Measurements from ENCODE around the gene SIVA1.

Gene SIVA1

DNA sequence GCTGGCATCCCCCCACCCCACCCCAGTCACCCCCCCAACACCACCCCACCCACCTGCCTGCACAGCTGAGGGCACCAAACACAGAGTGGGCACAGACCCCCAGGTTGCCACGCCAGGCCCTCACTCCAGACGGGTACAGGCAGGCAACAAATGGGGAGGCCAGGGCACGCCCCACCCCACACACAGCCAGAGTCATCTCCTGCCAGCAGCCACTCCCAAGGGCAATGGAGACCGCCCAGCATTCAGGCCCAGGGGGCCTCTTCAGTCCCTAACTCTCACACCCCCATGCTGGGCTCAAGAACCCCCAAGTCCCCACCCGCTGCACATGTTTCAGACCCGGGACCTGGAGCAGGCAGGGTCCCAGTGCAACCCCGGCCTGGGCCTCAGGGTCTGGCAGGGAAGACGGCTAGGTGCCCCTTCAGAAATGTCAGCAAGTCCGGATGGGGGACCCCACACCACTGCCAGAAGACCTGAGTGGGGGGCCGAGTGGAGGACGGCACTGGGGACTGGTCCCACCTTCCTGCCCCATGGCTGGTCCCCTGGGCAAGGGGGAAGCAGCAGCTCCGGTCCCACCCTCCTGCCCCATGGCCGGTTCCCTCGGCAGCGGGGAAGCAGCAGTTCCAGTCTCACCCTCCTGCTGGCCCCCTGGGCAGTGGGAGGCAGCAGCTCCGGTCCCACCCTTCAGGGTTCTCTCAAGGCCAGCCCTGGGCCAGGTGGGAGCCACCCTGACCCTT lies 30.7 kb downstream of the SIVA1 start:
- Mint-ChIP-seq H3K9me3 (no peaks in the 10 kb centered on the region), H3K4me1 (ENCODE audit: low read depth) (peaks cover 16% of the 10 kb centered on the region)

DNA sequence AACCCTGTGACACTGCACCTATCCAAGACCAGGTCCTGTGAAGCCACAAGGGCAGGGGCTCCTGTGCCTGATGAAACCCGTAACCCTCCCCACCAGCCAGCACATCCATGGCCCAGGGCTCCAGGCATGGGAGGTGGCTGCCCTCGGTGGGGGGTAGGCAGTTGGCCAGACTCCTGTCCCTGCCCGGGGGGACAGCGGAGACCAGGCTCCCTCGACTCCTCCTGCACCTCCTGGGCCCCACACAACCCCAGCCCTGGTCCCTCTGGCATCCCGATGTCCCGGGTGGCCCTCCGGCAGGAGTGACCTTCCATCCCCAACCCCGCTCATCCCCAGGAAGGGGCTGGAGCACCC lies 31.2 kb downstream of the SIVA1 start:
- Mint-ChIP-seq H3K27me3 (no peaks in the 10 kb centered on the region), H3K4me3 (no peak overlapping the region), H3K27ac (no peak overlapping the region), H3K36me3 (ENCODE audit: low read depth) (peaks cover 28% of the 10 kb centered on the region), H3K9me3 (no peaks in the 10 kb centered on the region), H3K4me1 (ENCODE audit: low read depth) (peaks cover 16% of the 10 kb centered on the region)
- no peak for DNase-seq

More for the DNA sequence above, 30.7 kb downstream of the SIVA1 start:
- no peak for DNase-seq
- H3K27me3 Mint-ChIP-seq = no peaks in the 10 kb centered on the region
- H3K27ac Mint-ChIP-seq = no peak overlapping the region
- peaks cover 22% of the 10 kb centered on the region for H3K36me3 Mint-ChIP-seq (ENCODE audit: low read depth)
- no peak overlapping the region for H3K4me3 Mint-ChIP-seq

DNA sequence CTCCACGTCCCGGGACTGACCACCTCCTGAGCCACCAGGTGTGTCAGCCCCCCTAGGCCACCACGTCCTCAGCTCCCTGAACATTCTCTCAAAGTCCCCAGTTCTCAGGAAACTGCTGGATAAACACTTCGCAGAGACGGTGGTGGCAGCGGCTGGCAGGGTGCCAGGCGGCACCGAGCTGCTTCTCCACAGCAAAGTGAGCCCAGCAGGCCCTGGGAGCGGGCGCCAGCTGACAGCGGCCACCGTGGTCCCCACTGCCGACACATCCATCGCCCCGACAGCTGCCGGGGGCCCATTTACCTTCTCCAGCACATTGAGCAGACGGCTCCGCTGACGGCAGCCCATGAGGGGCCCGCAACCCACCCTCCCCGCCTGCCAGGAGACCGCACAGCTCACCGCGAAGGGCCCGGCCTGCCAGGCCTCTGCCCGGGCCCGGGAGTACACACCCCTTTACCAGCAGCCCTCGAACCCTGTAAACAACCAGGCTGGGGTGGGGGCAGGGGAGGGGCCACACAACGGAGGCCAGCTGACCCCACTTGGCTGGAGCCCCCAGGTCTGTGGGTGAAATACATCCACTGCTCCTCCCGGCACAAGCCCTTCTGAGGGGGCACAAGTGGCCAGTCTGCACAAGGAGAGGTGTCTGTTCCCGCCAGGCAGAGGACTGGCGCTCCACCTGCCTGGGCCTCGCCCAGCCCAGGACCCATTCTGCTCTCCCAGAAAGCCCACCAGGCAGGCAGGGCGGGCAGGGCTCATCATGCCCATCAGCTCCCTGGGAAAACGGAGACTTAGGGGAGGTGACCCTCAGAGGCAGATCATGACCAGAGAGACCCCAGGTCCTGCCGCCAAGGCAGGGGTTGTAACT lies 32.1 kb downstream of the SIVA1 start:
- H3K4me1 Mint-ChIP-seq (ENCODE audit: low read depth) = peaks cover 24% of the 10 kb centered on the region
- peaks cover 33% of the 10 kb centered on the region for H3K36me3 Mint-ChIP-seq (ENCODE audit: low read depth)
- H3K27ac Mint-ChIP-seq = peak overlapping the region; percentile 44
- no peak overlapping the region for H3K4me3 Mint-ChIP-seq
- H3K27me3 Mint-ChIP-seq = no peaks in the 10 kb centered on the region
- DNase-seq = no peak
- no peaks in the 10 kb centered on the region for H3K9me3 Mint-ChIP-seq

DNA sequence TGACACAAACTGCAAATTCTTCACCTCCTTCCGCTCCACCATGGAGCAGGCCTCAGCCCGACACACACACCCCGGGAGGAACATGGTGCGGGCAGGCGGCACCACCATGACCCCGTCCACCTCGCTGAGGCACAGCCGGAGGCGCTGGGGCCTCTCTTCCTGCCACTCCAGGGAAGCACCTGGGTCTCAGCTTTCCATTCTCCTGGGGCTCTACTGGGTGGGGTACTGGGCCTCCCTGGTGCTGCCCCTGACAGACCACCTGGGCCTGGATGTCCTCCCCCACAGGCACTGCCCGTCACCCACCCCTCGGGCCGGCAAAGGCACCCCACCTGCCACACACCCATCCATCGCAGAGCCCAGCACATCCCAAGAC lies 32.7 kb downstream of the SIVA1 start:
- Mint-ChIP-seq H3K27ac (peak overlapping the region; percentile 37), H3K36me3 (ENCODE audit: low read depth) (peaks cover 32% of the 10 kb centered on the region), H3K9me3 (no peaks in the 10 kb centered on the region), H3K4me3 (no peak overlapping the region), H3K4me1 (ENCODE audit: low read depth) (peaks cover 24% of the 10 kb centered on the region), H3K27me3 (no peaks in the 10 kb centered on the region)
- no peak for DNase-seq

DNA sequence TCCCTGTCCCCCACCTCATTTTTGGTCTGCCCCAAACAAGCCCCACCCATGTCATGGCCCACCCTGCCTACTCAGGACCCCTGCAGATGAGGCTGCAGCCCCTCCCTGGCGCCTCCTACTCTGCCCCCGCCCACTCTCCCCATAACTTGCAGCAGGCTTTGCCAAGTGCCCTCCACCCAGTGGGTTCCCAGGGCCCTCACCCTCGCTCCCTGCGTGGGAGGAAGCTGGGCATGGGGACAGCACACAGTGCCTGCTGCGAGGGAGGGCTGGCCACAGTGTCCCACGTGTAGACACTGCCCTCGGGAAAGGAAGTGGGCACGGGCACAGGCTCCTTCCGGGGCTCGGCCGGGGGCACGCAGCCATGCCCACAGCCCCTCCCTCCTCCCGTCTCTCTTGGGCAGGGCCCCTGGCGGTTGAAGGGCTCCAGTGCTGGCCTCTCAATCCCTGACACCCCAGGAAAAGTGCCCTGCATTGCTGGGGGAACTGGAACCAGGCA lies 33.2 kb downstream of the SIVA1 start:
- Mint-ChIP-seq H3K4me1 (ENCODE audit: low read depth) (peaks cover 27% of the 10 kb centered on the region), H3K9me3 (no peaks in the 10 kb centered on the region), H3K27ac (peak overlapping the region; percentile 50), H3K27me3 (no peaks in the 10 kb centered on the region), H3K4me3 (no peak overlapping the region), H3K36me3 (ENCODE audit: low read depth) (peaks cover 34% of the 10 kb centered on the region)
- DNase-seq = no peak

DNA sequence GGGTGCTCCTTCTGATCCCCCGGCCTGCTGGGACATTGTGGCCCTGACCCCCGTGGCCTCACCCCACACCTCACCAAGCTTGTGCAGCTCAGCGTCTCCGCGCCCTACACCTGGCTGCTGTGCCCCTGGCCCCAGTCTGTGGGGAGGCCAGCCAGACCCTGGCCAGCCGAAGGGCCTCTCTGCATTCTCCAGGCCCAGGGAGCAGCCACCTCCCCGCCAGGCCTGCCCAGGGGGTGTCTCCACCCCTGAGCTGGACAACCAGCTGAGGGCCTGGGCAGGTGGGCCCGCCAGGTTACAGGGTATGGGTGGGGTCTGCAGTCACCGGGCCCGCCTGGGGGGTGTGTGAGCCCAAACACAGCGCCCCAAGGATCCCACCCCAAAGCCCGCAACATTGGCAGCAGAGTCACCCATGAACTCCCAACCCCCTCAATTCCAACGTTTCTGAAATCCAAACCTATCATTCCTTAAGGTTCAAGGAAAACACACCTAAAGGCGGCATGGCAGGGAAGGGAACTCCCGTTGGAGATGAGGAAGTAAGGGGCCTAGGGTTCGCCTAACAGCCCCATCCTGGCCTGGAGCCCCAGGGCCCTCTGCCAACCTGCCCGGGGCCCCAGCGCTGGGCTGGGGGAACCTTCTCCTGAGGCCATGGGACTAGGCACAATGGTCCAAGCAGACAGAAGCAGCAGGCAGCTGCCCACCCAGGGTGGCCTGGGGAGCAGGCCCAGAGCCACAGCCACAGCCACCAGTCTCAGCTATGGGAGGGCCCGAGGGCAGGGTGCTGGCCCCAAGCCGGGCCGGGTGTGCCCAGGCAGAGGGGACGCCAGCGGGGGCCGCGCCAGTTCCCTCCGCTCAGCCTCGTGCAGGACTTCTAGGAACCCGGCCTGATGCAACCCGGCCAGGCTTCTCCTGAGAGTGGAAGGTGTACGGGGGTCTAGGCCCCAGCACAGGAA lies 34.1 kb downstream of the SIVA1 start:
- no peak for DNase-seq
- Mint-ChIP-seq H3K4me3 (no peak overlapping the region), H3K27ac (peak overlapping the region; percentile 50), H3K4me1 (ENCODE audit: low read depth) (peaks cover 29% of the 10 kb centered on the region), H3K27me3 (no peaks in the 10 kb centered on the region), H3K36me3 (ENCODE audit: low read depth) (peaks cover 39% of the 10 kb centered on the region), H3K9me3 (no peaks in the 10 kb centered on the region)

DNA sequence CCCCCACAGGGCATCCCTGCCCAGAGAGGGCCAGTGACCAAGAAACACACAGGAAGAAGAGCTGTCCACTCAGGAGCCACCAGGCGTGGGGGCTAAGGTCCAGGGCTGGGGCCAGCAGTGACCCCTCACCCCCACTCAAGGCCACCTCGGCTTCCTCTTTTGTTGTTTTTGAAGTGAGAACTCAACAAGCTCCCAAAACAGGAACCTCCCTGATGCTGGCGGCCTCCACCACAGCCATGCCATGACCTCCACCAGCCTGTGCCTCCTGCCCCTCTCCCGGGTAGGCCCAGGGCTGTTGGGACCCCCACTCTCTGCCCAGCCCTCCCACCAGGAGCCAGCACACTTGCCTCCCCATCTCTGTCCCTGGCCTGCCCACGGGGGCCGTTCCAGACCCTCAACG lies 34.8 kb downstream of the SIVA1 start:
- H3K9me3 Mint-ChIP-seq = no peaks in the 10 kb centered on the region
- DNase-seq = no peak
- H3K36me3 Mint-ChIP-seq (ENCODE audit: low read depth) = peaks cover 41% of the 10 kb centered on the region
- H3K27ac Mint-ChIP-seq = no peak overlapping the region
- H3K27me3 Mint-ChIP-seq = no peaks in the 10 kb centered on the region
- peaks cover 33% of the 10 kb centered on the region for H3K4me1 Mint-ChIP-seq (ENCODE audit: low read depth)
- H3K4me3 Mint-ChIP-seq = no peak overlapping the region

DNA sequence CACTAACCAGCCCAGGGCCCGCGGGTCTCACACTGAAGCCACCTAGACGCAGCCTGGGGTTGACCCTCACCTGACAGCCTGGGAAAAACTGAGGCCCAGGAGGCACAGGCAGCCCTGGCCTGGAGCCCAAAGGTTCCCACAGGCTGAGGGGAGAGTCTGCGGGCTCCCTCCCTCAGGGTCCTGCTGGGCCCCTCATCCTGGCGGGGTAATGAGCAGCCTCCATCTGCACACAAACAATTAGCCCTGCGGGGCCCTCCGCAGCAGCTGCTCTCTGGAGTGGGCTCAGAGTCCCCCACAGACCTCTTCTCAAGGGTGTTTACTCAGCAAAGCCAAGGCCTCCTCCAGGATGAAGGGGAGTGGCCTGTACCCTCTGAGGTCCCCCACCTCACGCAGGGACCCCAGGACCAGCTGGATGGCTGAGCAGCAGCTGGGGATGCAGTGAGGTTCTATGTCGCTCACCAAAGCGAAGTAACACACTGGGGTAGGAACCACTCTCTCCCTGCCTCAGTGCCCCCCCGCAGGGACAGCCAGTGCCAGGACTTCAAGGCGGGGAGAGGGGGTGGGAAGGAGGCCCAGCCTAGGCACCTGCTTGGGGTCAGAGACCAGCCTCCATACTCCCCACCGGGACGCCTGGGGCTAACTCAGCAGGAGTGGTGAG lies 35.3 kb downstream of the SIVA1 start:
- Mint-ChIP-seq H3K9me3 (no peaks in the 10 kb centered on the region), H3K27ac (no peak overlapping the region), H3K36me3 (ENCODE audit: low read depth) (peaks cover 44% of the 10 kb centered on the region), H3K4me3 (no peak overlapping the region), H3K27me3 (no peaks in the 10 kb centered on the region), H3K4me1 (ENCODE audit: low read depth) (peaks cover 38% of the 10 kb centered on the region)
- no peak for DNase-seq

DNA sequence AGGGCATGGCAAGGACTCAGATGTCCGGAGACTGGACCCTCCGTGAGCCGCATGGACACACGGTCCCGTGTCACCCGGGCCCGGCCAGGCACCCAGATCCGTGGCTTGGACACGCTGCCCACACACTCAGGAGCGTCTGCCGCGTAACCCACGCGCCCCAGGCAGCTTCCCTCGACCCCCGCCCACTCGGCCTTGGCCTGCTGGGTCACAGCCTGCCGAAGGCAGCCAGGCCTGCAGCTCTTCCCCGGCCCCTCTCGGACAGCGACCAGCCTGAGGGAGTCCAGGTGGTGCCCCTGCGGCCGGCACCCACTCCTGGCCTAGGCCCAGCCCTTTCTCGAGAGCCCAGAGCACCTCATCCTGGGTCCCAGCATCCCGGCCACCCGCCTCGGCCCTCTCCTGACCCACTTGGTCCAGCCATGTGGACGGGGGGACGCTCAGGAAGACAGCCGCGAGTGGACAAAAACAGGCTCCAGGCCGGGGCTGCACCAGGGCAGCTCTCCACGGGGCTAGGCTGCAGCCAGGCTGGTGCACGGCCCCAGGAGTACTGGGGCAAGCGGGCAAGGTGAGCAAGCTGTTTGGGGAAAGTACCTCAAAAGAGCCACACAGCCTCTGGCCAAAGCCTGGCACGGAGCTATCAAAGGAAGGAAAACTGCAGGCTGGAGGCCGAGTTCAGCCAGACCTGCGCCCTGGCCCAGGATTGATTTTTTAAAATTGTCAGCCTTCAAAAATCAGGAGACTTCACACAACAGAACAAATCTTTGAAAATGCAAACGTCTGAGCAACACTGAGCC lies 36.1 kb downstream of the SIVA1 start:
- Mint-ChIP-seq H3K4me3 (no peak overlapping the region), H3K9me3 (no peaks in the 10 kb centered on the region), H3K27ac (no peak overlapping the region), H3K36me3 (ENCODE audit: low read depth) (peaks cover 46% of the 10 kb centered on the region), H3K27me3 (no peaks in the 10 kb centered on the region), H3K4me1 (ENCODE audit: low read depth) (peaks cover 46% of the 10 kb centered on the region)
- DNase-seq = no peak

DNA sequence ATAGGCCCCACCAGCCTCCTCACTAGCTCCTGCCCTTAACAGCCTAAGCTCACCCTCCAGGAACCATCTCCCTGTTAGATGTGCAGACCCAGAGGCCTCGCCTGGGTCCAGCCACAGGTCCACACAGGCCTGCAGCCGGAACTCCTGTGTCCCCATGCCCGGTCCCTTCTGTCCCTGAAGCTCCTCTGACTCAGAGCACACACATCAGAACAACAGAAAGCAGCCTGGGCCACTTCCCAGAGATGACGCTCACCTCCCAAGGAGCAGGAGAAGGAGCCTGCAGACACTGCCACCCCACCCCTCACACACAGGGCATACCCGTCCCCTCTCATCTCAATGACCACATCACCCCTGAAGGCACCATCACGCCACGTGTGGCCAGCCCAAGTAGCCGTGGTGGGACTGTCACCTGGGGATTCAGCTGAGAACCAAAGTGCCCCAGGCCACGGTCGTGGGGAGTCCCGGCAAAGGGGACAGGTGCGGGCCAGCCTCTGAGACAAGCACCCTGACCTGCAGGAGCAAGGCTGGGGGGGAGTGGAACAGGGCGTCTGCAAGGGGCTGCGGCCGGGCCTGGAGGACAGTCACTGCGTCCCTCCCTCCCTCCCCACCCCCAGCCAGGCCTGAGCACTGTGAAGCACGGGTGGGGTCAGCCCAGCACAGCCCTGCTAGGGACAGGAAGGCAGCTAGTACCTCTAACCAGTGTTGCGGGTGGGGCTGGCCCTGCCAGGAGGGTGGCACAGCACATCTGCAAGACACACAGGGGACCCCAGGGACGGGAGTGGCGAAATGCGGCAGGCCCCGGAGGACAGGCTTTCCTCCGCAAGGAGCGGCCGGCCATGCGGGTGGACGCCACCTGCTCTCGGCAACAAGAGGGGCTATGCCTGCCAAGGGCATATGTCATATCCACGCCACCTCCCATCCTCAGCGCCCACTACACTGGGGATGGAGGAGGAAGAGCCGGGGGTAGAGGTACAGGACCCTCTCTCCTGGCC lies 37.1 kb downstream of the SIVA1 start:
- DNase-seq = no peak
- Mint-ChIP-seq H3K4me3 (no peak overlapping the region), H3K27me3 (no peaks in the 10 kb centered on the region), H3K9me3 (no peaks in the 10 kb centered on the region), H3K4me1 (ENCODE audit: low read depth) (peaks cover 52% of the 10 kb centered on the region), H3K27ac (peak overlapping the region; percentile 57), H3K36me3 (ENCODE audit: low read depth) (peaks cover 54% of the 10 kb centered on the region)

DNA sequence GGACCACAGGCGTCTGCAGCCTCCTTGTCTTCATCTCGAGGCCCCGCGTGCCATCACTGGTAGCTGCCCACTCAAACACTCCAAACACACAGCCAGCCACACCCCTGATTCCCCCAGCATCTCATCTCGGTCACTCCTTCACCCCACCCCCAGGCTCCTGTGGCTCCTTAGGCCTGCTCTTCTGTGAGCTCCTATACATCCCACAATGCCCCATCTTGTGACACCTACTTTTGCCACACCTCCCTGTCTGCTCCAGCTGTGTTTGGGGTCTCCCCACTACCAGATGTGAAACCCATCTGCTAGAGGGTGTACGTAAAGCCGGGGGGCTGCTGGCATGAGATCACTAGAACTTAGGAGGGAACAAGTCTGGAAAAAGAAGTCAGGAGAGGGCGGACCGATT lies 38.5 kb downstream of the SIVA1 start:
- Mint-ChIP-seq H3K36me3 (ENCODE audit: low read depth) (peaks cover 50% of the 10 kb centered on the region), H3K27me3 (no peaks in the 10 kb centered on the region), H3K4me3 (no peak overlapping the region), H3K27ac (no peak overlapping the region), H3K9me3 (no peaks in the 10 kb centered on the region), H3K4me1 (ENCODE audit: low read depth) (peaks cover 55% of the 10 kb centered on the region)
- DNase-seq = no peak

DNA sequence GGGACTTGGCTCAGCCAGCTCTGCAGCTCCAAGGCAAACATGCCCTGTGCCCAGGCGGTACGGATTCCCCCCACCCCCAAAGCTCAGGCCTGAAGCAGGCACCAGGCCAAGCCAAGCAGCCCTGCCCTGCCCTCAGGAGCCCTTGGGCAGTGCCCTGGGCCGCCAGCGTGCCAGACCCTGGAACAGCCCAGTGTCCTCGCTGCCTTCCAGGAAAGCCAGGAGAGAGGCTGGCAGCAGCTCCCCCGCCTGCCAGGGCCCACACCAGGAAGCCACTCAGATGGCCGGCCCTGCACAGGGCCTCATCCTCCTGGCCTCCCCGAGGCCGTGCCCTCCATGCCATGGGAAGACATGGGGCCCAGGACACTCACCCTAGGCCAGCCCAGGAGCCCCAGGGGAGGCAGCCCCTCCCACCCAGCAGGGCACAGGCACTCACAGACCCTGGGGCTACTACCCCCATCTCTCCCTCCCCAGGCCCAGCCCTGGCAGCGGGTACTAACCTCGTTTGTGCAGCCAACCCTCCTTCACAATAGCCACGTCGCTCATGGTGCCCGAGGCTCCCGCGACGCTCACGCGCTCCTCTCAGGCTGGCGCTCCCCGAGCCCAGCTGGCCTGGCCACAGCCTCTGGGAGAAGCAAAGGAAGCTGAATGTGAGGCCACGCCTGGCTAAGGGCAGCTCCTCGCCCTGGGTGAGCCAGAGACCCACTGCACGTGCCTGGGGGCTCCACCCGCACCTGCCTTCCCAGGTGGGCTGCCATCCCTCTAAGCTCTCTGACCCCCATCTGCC lies 39.3 kb downstream of the SIVA1 start:
- Mint-ChIP-seq H3K36me3 (ENCODE audit: low read depth) (peaks cover 50% of the 10 kb centered on the region), H3K4me1 (ENCODE audit: low read depth) (peaks cover 53% of the 10 kb centered on the region), H3K27ac (no peak overlapping the region), H3K9me3 (no peaks in the 10 kb centered on the region), H3K4me3 (no peak overlapping the region), H3K27me3 (no peaks in the 10 kb centered on the region)
- DNase-seq = no peak

All from activated T-cell treated with anti-CD3 and anti-CD28 coated beads, Interleukin-2, amount 50 U/mL, for 24 hours (primary cell).